ENCODE data around the gene SFTA2. TPM values are rescaled to one million over a fixed set of nuclear protein-coding genes. Genes with fewer than 3 reads are reported as not detected.

Gene SFTA2
- total RNA-seq, 2 donors from 2014 or later = 5.2 TPM; not detected in 1

GRCh38 chr6:30947231-30947630 lies 15.3 kb upstream of the SFTA2 start:
- intact Hi-C loops (cut with DNase I) = no loop called here
- H3K27me3 ChIP-seq = no peaks in the 10 kb centered on the region
- no peak overlapping the region for H3K27ac ChIP-seq
- no peaks in the 10 kb centered on the region for H3K9me3 ChIP-seq
- DNase-seq (no peak), ATAC-seq (no peak)
- H3K4me3 ChIP-seq = no peak overlapping the region
- H3K36me3 ChIP-seq (replicated peaks in 1 of 2; ENCODE audit: insufficient read depth in 1 of 2, low read depth in 2 of 2) = no peaks in the 10 kb centered on the region
- 63 to 66% methylated on average over 4 of the region's 4 CpGs for WGBS, 2 donors
- peaks cover 9% of the 10 kb centered on the region for H3K4me1 ChIP-seq
- TF ChIP-seq POLR2A (IDR thresholded peaks at IDR 0.05) (no peak), CTCF (IDR thresholded peaks at IDR 0.05) (no peak)

GRCh38 chr6:30945281-30945680 lies 13.3 kb upstream of the SFTA2 start:
- DNase-seq (no peak), ATAC-seq (no peak)
- Histone ChIP-seq H3K9me3 (no peaks in the 10 kb centered on the region), H3K4me3 (no peak overlapping the region), H3K27me3 (no peaks in the 10 kb centered on the region), H3K27ac (no peak overlapping the region), H3K4me1 (peaks cover 15% of the 10 kb centered on the region), H3K36me3 (replicated peaks in 1 of 2; ENCODE audit: insufficient read depth in 1 of 2, low read depth in 2 of 2) (no peaks in the 10 kb centered on the region)
- TF ChIP-seq CTCF (IDR thresholded peaks at IDR 0.05) (no peak), POLR2A (IDR thresholded peaks at IDR 0.05) (no peak)
- WGBS, 2 donors = 61 to 77% methylated on average over 5 of the region's 5 CpGs
- intact Hi-C loops (cut with DNase I) = no loop called here

DNA sequence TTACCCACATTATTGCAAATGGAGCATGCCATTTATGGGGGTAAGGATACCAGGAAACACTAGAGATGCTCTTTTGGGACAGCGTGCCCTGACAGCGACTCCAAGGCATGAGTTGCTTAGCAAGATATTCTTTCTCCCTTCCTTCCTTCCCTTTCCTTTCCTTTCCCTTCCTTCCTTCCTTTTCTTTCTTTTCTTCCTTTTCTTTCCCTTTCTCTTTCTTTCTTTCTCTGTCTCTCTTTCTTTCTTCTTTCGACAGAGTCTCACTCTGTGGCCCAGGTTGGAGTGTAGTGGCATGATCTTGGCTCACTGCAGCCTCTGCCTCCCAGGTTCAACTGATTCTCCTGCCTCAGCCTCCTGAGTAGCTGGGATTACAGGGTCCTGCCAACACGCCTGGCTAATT lies 12.1 kb upstream of the SFTA2 start:
- WGBS, 2 donors = 80% methylated on average over 4 of the region's 4 CpGs
- DNase-seq (no peak), ATAC-seq (no peak)
- H3K9me3 ChIP-seq = no peaks in the 10 kb centered on the region
- no peak overlapping the region for H3K4me3 ChIP-seq
- no peaks in the 10 kb centered on the region for H3K36me3 ChIP-seq (replicated peaks in 1 of 2; ENCODE audit: insufficient read depth in 1 of 2, low read depth in 2 of 2)
- intact Hi-C loops (cut with DNase I) = no loop called here
- H3K27ac ChIP-seq = no peak overlapping the region
- peaks cover 24% of the 10 kb centered on the region for H3K4me1 ChIP-seq
- no peak for TF ChIP-seq POLR2A (IDR thresholded peaks at IDR 0.05)
- no peak for TF ChIP-seq CTCF (IDR thresholded peaks at IDR 0.05)
- no peaks in the 10 kb centered on the region for H3K27me3 ChIP-seq

GRCh38 chr6:30942338-30943060 lies 10.5 kb upstream of the SFTA2 start:
- peaks cover 39% of the 10 kb centered on the region for H3K4me1 ChIP-seq
- H3K4me3 ChIP-seq = no peak overlapping the region
- H3K27me3 ChIP-seq = no peaks in the 10 kb centered on the region
- no peak overlapping the region for H3K27ac ChIP-seq
- 13 to 20% methylated on average over 8 to 15 of the region's 15 CpGs for WGBS, 2 donors
- DNase-seq = peak; percentile 81 to 85 (median 82)
- intact Hi-C loops (cut with DNase I) = no loop called here
- ATAC-seq = peak; percentile 82
- peak in 5 of 7 experiments; percentile 26 to 61 (median 58) for TF ChIP-seq CTCF (IDR thresholded peaks at IDR 0.05)
- no peak for TF ChIP-seq POLR2A (IDR thresholded peaks at IDR 0.05)
- H3K9me3 ChIP-seq = no peaks in the 10 kb centered on the region
- H3K36me3 ChIP-seq (replicated peaks in 1 of 2; ENCODE audit: insufficient read depth in 1 of 2, low read depth in 2 of 2) = no peaks in the 10 kb centered on the region
